SK-N-SH (cell line): ENCODE results near the gene MOB1A. TPM values are rescaled to one million over a fixed set of nuclear protein-coding genes. Genes with fewer than 3 reads are reported as not detected.

Experiments used
- CTCF ChIA-PET: fragments of 300-600, 350-600 bp; formaldehyde crosslinking; extraction: SDS; loops from one replicate; lab custom pipeline; 2021; lab: Yijun Ruan, JAX
- POLR2A ChIA-PET: fragments of 350-600 bp; sonication (Branson Sonifier 250); formaldehyde crosslinking; extraction: SDS; loops from one replicate; lab custom pipeline; 2020; ENCODE audit warnings: antibody characterized with exemption, inconsistent platforms; lab: Yijun Ruan, JAX
- DNase-seq: peaks from one replicate; pipeline ENCODE4 v3.0.0; 2012
- H2AFZ ChIP-seq: fragments of 200-600 bp; sonication (generic); 2 replicates; pipeline ENCODE4 v1.8.1; 2016; ENCODE audit warnings: antibody characterized with exemption, mild to moderate bottlenecking, low read depth
- H3F3A ChIP-seq: fragments of 200-600 bp; sonication (generic); replicated peaks from 2 replicates; pipeline ENCODE3; 2016; ENCODE audit warnings: antibody characterized with exemption, mild to moderate bottlenecking; ENCODE audit not compliant: insufficient read depth
- H3K27ac ChIP-seq, 2 experiments: fragments of 200-500 bp in 1 of 2; fragments of 200-600 bp in 1 of 2; sonication (Bioruptor generic) in 1 of 2; sonication (generic), shearing (Covaris generic) in 1 of 2; 2 replicates each; pipeline versions ENCODE4 v1.5.1 to v1.6.1; 2014 to 2016; ENCODE audit warnings: low read depth in 2 of 2, inconsistent platforms in 1 of 2, low read length in 1 of 2, mild to moderate bottlenecking in 1 of 2, mixed read lengths in 1 of 2
- H3K27me3 ChIP-seq: fragments of 200-600 bp; sonication (generic), shearing (Covaris generic); 2 replicates; pipeline ENCODE4 v1.6.1; 2016; ENCODE audit warnings: mixed run types; ENCODE audit not compliant: insufficient read depth
- H3K36me3 ChIP-seq, 2 experiments: fragments of 200-500 bp in 1 of 2; fragments of 200-600 bp in 1 of 2; sonication (Bioruptor generic) in 1 of 2; sonication (generic) in 1 of 2; replicated peaks in 1 of 2; 2 replicates each; pipeline versions ENCODE3 to v1.5.1; 2014 to 2016; ENCODE audit warnings: low read length in 1 of 2, mild to moderate bottlenecking in 1 of 2; ENCODE audit not compliant: insufficient read depth in 2 of 2, control insufficient read depth in 1 of 2
- H3K4me1 ChIP-seq, 2 experiments: fragments of 200-500 bp in 1 of 2; fragments of 200-600 bp in 1 of 2; sonication (Bioruptor generic) in 1 of 2; sonication (generic), shearing (Covaris generic) in 1 of 2; 2 replicates each; pipeline versions ENCODE4 v1.5.1 to v1.6.1; 2014 to 2016; ENCODE audit warnings: low read depth in 1 of 2, low read length in 1 of 2, mixed run types in 1 of 2; ENCODE audit not compliant: insufficient read depth in 2 of 2, control insufficient read depth in 1 of 2
- H3K4me2 ChIP-seq: fragments of 200-600 bp; sonication (generic), shearing (Covaris generic); 2 replicates; pipeline ENCODE4 v1.6.1; 2017; ENCODE audit warnings: mixed run types
- H3K4me3 ChIP-seq, 2 experiments: fragments of 200-500 bp in 1 of 2; fragments of 200-600 bp in 1 of 2; sonication (Bioruptor generic) in 1 of 2; sonication (generic), shearing (Covaris generic) in 1 of 2; 2 replicates each; pipeline versions ENCODE4 v1.5.1 to v1.8.1; 2014 to 2016; ENCODE audit warnings: low read depth in 2 of 2, inconsistent platforms in 1 of 2, low read length in 1 of 2, mild to moderate bottlenecking in 1 of 2, mixed read lengths in 1 of 2, moderate library complexity in 1 of 2
- H3K79me2 ChIP-seq: fragments of 200-600 bp; sonication (generic); 2 replicates; pipeline ENCODE4 v1.8.1; 2017; ENCODE audit warnings: mild to moderate bottlenecking; ENCODE audit not compliant: insufficient read depth
- H3K9ac ChIP-seq: fragments of 200-600 bp; sonication (generic); 2 replicates; pipeline ENCODE4 v1.6.1; 2017; ENCODE audit warnings: mixed run types
- H3K9me2 ChIP-seq: fragments of 200-600 bp; sonication (generic); 2 replicates; pipeline ENCODE4 v1.6.1; 2017; ENCODE audit warnings: mixed run types
- H3K9me3 ChIP-seq: fragments of 200-600 bp; sonication (generic); 2 replicates; pipeline ENCODE4 v1.6.1; 2017; ENCODE audit warnings: mixed run types, mild to moderate bottlenecking, moderate library complexity
- H4K20me1 ChIP-seq: fragments of 200-600 bp; sonication (generic); 2 replicates; pipeline ENCODE4 v1.6.1; 2017; ENCODE audit warnings: mild to moderate bottlenecking, mixed run types; ENCODE audit not compliant: insufficient read depth
- CTCF ChIP-seq: fragments of 200-600 bp; sonication (generic); IDR thresholded peaks from 2 replicates; pipeline ENCODE4 v1.6.1; 2017; ENCODE audit warnings: antibody characterized with exemption, mild to moderate bottlenecking, moderate library complexity
- ELF1 ChIP-seq: IDR thresholded peaks from 2 replicates; pipeline ENCODE4 v1.4.0; 2012
- EP300 ChIP-seq, 2 experiments: IDR thresholded peaks; 2 replicates each; pipeline versions ENCODE4 v1.4.0 to v1.6.1; 2012; ENCODE audit warnings: borderline replicate concordance in 1 of 2, low read depth in 1 of 2, low read length in 1 of 2
- FOSL2 ChIP-seq: IDR thresholded peaks from 2 replicates; pipeline ENCODE4 v1.4.0; 2012; ENCODE audit warnings: low read depth, mild to moderate bottlenecking, moderate library complexity, borderline replicate concordance
- FOXM1 ChIP-seq: IDR thresholded peaks from 2 replicates; pipeline ENCODE4 v1.4.0; 2012; ENCODE audit warnings: low read depth, mild to moderate bottlenecking
- IRF3 ChIP-seq: fragments of 150-350 bp; IDR thresholded peaks from 2 replicates; pipeline ENCODE4 v1.6.1; 2016; ENCODE audit warnings: mild to moderate bottlenecking, low read depth, low read length
- PBX3 ChIP-seq: IDR thresholded peaks from 2 replicates; pipeline ENCODE4; 2012
- RFX5 ChIP-seq: IDR thresholded peaks from 2 replicates; pipeline ENCODE4 v1.6.1; 2012; ENCODE audit warnings: mild to moderate bottlenecking, improper control_type of control experiment, low read length
- SIN3A ChIP-seq: IDR thresholded peaks from 2 replicates; pipeline ENCODE4 v1.6.1; 2012; ENCODE audit warnings: low read depth, mild to moderate bottlenecking, low read length, moderate library complexity, borderline replicate concordance
- USF1 ChIP-seq: IDR thresholded peaks from 2 replicates; pipeline ENCODE4 v1.4.0; 2012; ENCODE audit warnings: low read depth, borderline replicate concordance
- WGBS: methylation state at CpG from one replicate; pipeline ENCODE4 v1.1.6; 2017; ENCODE audit warnings: low lambda C conversion rate; 5-methylcytosine and 5-hydroxymethylcytosine counted together
- polyA plus RNA-seq, 3 experiments: library from polyadenylated mRNA; depleted of rRNA; stranded (reverse); fragments of >200 nt; gene quantifications; 2 replicates each; pipeline ENCODE4 v1.2.3, GENCODE V29; 2012

Gene MOB1A
- polyA plus RNA-seq, 1 of the 3 experiments (the other 2 are of a cell fraction) = 15.3 TPM

GRCh38 chr2:74110537-74110936 is 68.1 kb downstream of the MOB1A start:
- POLR2A ChIA-PET = interaction anchor here (1.6 kb wide), 1 partner anchor 10 kb away, joined by 7 read pairs; no protein-coding TSS in a partner anchor
- DNase-seq = no peak
- 84% methylated on average over 3 of the region's 3 CpGs for WGBS

More at GRCh38 chr2:74110537-74110936, 68.1 kb downstream of the MOB1A start:
- Histone ChIP-seq H4K20me1 (no peaks in the 10 kb centered on the region), H3K79me2 (no peaks in the 10 kb centered on the region), H3K9me2 (no peaks in the 10 kb centered on the region), H3F3A (peaks cover 3% of the 10 kb centered on the region), H3K36me3 (no peaks in the 10 kb centered on the region), H3K4me3 (no peak overlapping the region), H3K27ac (no peak overlapping the region), H3K9me3 (no peaks in the 10 kb centered on the region), H3K4me1 (no peaks in the 10 kb centered on the region), H3K4me2 (no peak overlapping the region), H2AFZ (no peak overlapping the region), H3K27me3 (no peaks in the 10 kb centered on the region), H3K9ac (no peak overlapping the region)
- CTCF ChIA-PET = interaction anchor here (1.3 to 1.7 kb wide), 2 partner anchors 10 to 257 kb away, joined by 4 to 6 read pairs; no protein-coding TSS in a partner anchor
- TF ChIP-seq PBX3 = no peak
- no peak for TF ChIP-seq CTCF
- no peak for TF ChIP-seq EP300 (IDR thresholded peaks at IDR 0.05; ENCODE audit: borderline replicate concordance in 1 of 2, low read depth in 1 of 2, low read length in 1 of 2)
- no peak for TF ChIP-seq SIN3A
- no peak for TF ChIP-seq ELF1
- TF ChIP-seq FOXM1 = no peak
- no peak for TF ChIP-seq IRF3
- TF ChIP-seq FOSL2 = no peak
- no peak for TF ChIP-seq USF1
- TF ChIP-seq RFX5 = no peak
